ENCODE data around the gene IFT122.

- TF ChIP-seq POLR2A (IDR thresholded peaks at IDR 0.05), result no peak
- TF ChIP-seq CTCF (IDR thresholded peaks at IDR 0.05), result no peak
Observed at GRCh38 chr3:129398803-129399144, 41.2 kb upstream of the IFT122 start.
